Head of caudate nucleus (tissue), 42 donors: ENCODE measurements around the gene PHPT1.
A peak's percentile ranks its signal among the peaks of the same experiment; 100 is the strongest.
"Not testable (repeated sequence)": the region's sequence is repeated elsewhere in the genome, so short reads cannot be mapped to it uniquely, and the experiment has no call there.

Experiments used
- DNase-seq, 42 donors: peaks; one replicate each; pipeline versions ENCODE4 v3.0.0 to v3.0.0-alpha.2; 2020 to 2021; ENCODE audit warnings: mixed read lengths in 7 of 42
- intact Hi-C: fragments of 100-400 bp; cut with DNase I; formaldehyde crosslinking; loops from one replicate; pipeline ENCODE4 v1.15.0; 2022

PHPT1 gene

GRCh38 chr9:136849038-136849959 is at the start of gene PHPT1:
Gene PHPT1, plus strand, starts transcription at chr9:136849409. Its CDS starts 22 bp downstream, at chr9:136849431.
- intact Hi-C loops, result loop anchor here (5.0 kb wide), 1 partner anchor 42 kb away; the partner anchor contains the start of gene RABL6

GRCh38 chr9:136799854-136800657 is 49.2 kb upstream of the PHPT1 start:
- peak; percentile 59 to 96 (median 83) for DNase-seq
- intact Hi-C loops, result no loop called here

More at GRCh38 chr9:136849038-136849959, at the start of gene PHPT1:
- DNase-seq, result peak; percentile 98 to 100 (median 99)

GRCh38 chr9:136802321-136802720 is 46.9 kb upstream of the PHPT1 start:
- DNase-seq, result no peak
- intact Hi-C loops, result no loop called here

DNA sequence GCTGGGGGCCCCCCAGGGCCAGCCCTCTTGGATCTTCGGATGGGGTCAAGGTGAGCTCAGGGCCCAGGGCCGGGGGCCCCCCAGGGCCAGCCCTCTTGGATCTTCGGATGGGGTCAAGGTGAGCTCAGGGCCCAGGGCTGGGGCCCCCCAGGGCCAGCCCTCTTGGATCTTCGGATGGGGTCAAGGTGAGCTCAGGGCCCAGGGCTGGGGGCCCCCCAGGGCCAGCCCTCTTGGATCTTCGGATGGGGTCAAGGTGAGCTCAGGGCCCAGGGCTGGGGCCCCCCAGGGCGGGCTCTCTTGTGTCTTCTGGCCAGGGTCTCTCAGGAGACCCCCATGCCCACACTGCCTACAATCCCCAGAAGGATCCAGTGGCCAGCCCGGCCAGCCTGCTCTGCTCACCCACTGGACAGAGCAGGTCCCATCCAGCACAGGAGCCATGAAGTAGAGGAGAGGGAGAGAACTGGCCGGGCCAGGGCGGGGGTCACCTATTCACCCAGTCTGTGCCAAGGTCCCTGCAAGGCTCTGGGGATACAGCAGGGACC is 46.1 kb upstream of the PHPT1 start:
- intact Hi-C loops, DNase-seq: not testable (repeated sequence)

GRCh38 chr9:136803551-136804508 is 45.4 kb upstream of the PHPT1 start:
- no peak for DNase-seq
- intact Hi-C loops, result no loop called here

- intact Hi-C loops, result loop anchor here (5.0 kb wide), 1 partner anchor 43 kb away; the partner anchor contains the start of gene PHPT1
- no peak for DNase-seq
Measured at GRCh38 chr9:136804509-136805206, 44.6 kb upstream of the PHPT1 start.

- DNase-seq, result no peak
- intact Hi-C loops, result loop anchor here (5.0 kb wide), 1 partner anchor 42 kb away; the partner anchor contains the start of gene PHPT1
Measured at GRCh38 chr9:136805207-136805740, 43.9 kb upstream of the PHPT1 start.

- intact Hi-C loops, result loop anchor here (5.0 kb wide), 1 partner anchor 41 kb away; the partner anchor contains the start of gene PHPT1
- no peak for DNase-seq
Measured at GRCh38 chr9:136806067-136806466, 43.1 kb upstream of the PHPT1 start.

DNA sequence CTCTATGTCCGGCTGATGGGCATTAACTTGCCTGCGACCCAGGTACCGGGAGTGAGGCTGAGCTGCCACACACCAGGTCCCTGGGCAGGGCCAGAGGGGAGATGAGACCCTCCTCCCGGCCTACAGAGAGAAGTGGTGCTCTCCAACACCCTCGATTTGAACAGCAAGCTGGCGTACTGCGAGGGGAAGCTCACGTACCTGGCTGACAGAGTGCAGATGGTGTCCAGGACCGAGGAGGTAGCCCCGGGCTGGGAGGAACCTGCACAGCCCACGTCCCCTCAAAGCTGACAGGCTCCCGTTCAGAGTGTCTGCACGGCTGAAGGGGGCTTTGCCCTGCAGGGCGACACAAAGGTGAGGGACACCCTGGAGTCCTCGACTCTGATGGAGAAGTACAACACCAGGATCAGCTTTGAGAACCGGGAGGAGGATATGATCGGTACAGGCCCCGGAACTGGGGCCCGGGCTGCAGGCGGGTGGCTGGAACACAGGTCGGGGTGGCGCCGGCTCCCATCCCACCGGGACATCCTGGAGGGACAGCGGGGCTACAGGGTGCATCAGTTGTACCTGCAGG is 42.5 kb upstream of the PHPT1 start:
- DNase-seq, result no peak
- intact Hi-C loops, result loop anchor here (5.0 kb wide), 1 partner anchor 41 kb away; the partner anchor contains the start of gene PHPT1

- intact Hi-C loops, result loop anchor here (5.0 kb wide), 1 partner anchor 40 kb away; the partner anchor contains the start of gene PHPT1
- peak; percentile 16 to 89 (median 76) for DNase-seq
Measured at GRCh38 chr9:136807281-136808074, 41.7 kb upstream of the PHPT1 start, which contains the start of gene RABL6. Gene RABL6, plus strand, starts transcription at chr9:136807948. Its CDS starts 249 bp downstream, at chr9:136808197.

- peak in 34 of 42 donors; percentile 24 to 78 (median 56) for DNase-seq
- intact Hi-C loops, result loop anchor here (5.0 kb wide), 1 partner anchor 39 kb away; the partner anchor contains the start of gene PHPT1
Measured at GRCh38 chr9:136808075-136808805, 41.0 kb upstream of the PHPT1 start.

DNA sequence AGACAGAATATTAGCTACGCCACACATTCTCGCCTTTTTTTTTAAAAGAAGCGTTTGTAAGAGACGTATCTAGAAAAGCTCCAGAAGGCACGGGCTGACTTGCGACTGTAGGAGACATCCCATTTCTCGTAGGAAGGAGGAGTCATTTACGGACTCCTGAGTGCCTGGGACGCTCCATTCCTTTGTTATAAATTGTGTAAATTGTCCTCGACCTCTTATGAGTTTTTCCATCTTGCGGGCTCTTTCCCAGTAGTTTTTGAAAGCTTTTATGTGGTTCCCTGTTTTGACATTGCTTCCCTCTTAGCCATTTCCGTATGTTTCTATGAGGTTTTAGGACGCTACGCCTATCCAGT is 40.4 kb upstream of the PHPT1 start:
- intact Hi-C loops, result loop anchor here (5.0 kb wide), 1 partner anchor 39 kb away; the partner anchor contains the start of gene PHPT1

DNA sequence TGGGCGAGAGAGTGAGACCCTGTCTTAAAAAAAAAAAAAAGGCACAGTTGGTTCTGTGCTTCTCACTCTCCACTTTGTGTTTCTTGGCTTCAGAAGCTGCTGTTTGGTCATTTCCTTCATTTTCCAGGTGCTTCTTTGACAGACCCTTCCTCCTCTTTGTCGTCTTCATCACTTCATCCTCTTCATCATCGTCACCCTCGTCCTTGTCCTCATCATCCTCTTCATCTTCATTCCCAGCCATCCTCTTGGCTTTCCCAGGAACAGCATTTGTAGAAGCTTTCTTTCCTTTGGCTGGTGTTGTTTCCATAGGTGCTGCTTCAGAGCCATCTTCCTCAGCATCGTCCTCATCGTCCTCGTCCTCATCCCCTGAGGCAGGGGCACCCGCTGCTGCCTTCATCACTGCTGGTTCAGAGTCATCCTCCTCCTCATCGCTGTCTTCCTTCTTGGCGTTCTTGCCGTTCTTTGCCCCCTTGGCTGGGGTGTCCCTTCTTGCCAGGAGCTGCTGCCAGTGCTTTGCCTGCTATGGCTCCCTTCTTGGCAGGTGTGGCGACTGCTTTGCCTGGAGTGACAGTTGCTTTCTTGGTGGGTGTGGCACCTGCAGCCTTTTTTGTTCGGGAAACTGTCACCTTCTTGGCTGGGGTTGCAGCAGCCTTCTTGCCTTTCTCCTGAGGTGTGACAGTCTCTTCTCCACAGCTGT is 34.3 kb upstream of the PHPT1 start:
- intact Hi-C loops, result no loop called here
- DNase-seq, result peak in 11 of 42 donors; percentile 18 to 57 (median 36)

More for the DNA sequence above, 40.4 kb upstream of the PHPT1 start:
- DNase-seq, result peak in 1 of 42 donors; percentile 61

DNA sequence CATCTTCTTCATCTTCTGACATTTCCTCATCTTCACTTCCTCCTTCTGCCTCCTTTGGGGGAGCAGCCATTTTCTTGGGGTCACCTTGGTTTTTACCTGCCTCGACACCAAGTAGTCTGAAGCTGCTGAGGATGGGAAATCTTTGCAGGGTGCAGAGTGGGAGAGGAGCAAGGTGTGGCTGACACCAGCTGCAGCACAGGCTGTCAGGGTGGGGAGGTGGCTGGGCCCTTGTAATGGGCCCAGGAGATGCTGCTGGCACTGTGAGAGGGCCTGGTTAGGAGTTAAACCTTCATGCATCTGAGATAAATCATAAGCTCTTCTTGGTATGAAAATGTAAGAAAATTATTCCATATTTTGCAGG is 33.8 kb upstream of the PHPT1 start:
- peak in 4 of 42 donors; percentile 33 to 58 (median 44) for DNase-seq
- intact Hi-C loops, result no loop called here
